Left colon (tissue), 2 donors: Measurements from ENCODE around the gene UCKL1. TPM values are rescaled to one million over a fixed set of nuclear protein-coding genes. Genes with fewer than 3 reads are reported as not detected.
A peak's percentile ranks its signal among the peaks of the same experiment; 100 is the strongest.
"Not testable (repeated sequence)": the region's sequence is repeated elsewhere in the genome, so short reads cannot be mapped to it uniquely, and the experiment has no call there.

Experiments used
- ATAC-seq: fragments of 200-7000 bp; cut with Tn5 transposase; one replicate; pipeline ENCODE4 v1.9.1; 2020; ENCODE audit warnings: mild to moderate bottlenecking, moderate library complexity
- DNase-seq, 2 donors: peaks; one replicate each; pipeline ENCODE4 v3.0.0-alpha.2; 2020
- intact Hi-C, 2 donors: fragments of 100-400 bp; cut with DNase I in 1 of 2; cut with micrococcal nuclease in 1 of 2; formaldehyde crosslinking; loops; one replicate each; pipeline versions ENCODE4 v1.11.2 to v1.14.0; 2022; cut with DNase I, micrococcal nuclease
- total RNA-seq, 2 donors: library from RNA; stranded (reverse); fragmentation: NEBNext Ultra II Directional; extraction: Animal tissue kit (Norgen Biotek cat#: 25700); gene quantifications; one replicate each; pipeline ENCODE4 v1.2.1, GENCODE V29; 2021
- donor health status: DM: no; HTN: no; CAD: no.
- donor health status: DM: yes; HTN: yes; CAD: no.

Gene UCKL1
- total RNA-seq, 2 donors from 2014 or later = 41.7 to 44.8 TPM

DNA sequence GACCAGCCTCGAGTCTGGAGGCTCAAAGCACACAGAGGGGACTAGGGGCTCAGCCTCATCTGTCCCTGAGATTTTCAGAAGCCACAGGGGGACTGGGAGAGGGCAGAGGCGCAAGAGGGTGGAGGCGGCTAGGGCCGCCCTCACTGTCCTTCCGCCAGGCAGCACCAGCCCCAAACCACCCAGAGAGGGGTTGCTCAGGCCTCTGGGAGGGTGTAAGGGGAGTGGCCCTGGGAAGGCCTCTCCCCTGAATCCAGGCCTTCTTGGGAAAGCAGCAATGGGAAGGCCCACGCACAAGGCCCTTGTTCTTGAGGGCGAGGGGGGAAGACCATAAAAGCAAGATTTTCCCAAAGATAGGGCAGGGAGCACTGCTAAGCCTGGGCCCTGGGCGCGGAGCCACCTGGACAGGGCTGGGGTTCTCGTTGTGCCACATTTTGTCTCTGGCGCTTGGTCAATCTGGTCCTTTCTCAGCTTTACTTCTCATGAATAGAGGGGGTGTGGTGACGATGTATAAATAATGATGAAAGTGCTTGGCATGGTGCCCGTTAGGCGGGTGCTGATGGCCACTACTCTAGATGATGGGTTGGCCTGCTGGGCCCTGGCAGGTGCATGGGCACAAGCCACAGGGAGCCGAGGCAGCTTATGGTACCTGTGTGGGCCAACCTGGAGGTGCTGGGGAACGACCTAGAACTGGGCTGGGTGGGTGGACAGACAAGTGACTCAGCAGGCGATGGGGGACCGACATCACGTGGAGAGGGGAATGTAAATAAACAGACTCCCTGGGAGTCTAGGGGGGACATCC, 18.4 kb upstream of the UCKL1 start:
- ATAC-seq = no peak
- DNase-seq = no peak
- intact Hi-C loops = loop anchor here (5.0 to 10.0 kb wide), 3 partner anchors 70 to 440 kb away; partner anchors contain the start of gene PTK6 (in 2 of the 2)

DNA sequence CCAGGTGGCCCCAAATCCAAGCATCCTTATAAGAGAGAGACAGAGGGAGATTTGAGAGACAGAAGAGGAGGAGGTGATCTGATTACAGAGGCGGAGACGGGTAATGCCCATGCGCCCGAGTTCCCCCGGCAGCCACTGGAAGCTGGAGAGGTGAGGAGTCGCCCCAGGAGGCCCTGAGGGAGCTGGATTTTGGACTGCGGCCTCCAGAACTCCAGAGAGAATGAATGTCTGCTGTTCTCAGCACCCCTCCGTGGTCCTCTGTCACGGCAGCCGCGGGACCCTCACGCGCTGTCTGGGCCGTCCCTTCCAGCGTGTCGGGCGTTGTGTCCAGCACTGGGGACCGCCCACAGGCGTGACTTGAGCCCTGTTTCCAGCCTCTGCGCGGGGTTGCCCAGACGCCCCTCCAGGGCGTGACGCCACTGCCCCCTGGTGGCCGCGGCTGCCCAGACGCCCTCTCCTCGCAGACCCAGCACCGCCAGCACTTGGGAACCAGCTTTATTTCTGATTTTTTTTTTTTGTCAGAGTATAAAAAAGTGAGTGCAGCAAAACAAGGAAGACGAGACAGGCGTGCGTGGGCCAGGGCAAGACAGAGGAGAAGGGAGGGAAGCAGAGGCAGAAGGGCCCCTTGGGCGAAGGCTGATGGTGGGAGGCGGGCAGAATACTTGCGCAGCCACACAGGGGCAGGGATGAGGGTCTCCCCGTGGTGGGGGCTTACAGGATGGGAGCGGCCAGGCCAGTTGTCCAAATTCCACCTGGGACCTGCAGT, 17.6 kb upstream of the UCKL1 start:
- ATAC-seq = peak; percentile 81
- intact Hi-C loops = loop anchor here (5.0 to 10.0 kb wide), 3 partner anchors 69 to 439 kb away; partner anchors contain the start of gene PTK6 (in 2 of the 2)
- peak; percentile 79 to 90 for DNase-seq

DNA sequence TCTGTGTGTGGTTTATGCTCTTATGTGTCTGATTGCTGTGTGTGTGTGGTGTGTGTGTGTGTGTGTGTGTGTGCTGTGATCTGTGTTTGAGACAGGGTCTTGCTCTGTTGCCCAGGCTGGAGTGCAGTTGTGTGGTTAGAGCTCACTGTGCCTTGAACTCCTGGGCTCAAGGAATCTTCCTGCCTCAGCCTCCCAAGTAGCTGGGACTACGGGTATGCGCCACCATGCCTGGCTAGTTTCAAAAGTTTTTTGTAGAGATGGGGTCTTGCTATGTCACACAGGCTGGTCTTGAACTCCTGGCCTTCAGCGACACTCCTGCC, 16.9 kb upstream of the UCKL1 start:
- DNase-seq (no peak), ATAC-seq (no peak)
- intact Hi-C loops = loop anchor here (5.0 to 10.0 kb wide), 3 partner anchors 68 to 438 kb away; partner anchors contain the start of gene PTK6 (in 2 of the 2)

DNA sequence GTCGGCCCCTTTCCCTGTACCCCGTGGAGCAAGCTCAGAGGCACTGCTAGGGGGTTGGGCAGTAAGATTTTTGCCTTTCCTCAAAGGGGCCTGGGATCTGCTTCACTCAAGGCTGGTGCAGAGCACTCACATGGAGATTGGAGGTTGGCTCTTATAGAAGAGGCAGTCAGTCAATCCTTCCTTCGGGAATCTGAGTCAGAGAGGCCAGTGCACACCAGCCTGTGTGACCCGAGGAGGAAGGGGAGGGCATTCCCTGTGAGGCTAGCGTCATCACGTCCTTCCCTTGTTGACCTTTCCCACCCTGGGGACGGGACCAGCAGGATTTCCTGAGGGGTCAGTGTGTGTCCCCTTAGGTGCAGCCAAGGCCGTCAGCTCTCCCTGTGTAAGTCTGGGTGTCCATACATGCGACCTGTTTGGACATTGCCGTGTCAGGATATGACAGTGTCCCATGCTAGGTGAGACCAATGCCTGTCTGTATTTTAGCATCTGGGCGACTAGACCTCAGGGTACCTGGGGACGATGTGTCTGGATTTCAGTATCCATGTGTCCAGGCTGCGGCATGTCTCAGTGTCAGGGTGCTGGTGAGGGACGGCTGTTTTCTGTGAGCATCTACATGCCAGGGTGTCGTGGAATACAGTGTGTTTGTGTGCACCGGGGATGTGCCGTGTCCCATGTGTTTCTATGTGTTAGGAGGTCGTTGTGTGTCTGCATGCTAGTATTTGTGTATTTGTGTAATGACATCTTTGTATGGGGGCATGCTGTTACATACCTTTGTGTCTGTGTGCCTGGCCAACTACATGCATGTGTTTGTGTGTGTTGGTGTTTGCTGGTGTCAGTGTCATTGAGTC, 16.3 kb upstream of the UCKL1 start:
- ATAC-seq = no peak
- no peak for DNase-seq
- intact Hi-C loops = loop anchor here (5.0 to 10.0 kb wide), 3 partner anchors 68 to 438 kb away; partner anchors contain the start of gene PTK6 (in 2 of the 2)

DNA sequence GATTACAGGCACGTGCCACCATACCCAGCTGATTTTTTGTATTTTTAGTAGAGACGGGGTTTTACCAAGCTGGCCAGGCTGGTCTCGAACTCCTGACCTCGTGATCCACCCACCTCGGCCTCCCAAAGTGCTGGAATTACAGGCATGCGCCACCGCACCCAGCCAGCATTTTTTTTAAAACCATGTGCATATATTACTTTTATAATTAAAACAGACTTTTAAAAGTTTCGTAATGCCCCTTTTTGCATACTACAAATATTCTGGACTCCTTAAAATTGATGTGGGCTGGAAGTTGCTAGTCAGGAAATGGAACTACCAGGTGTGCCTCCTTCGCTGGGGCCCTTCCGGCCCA, 15.7 kb upstream of the UCKL1 start:
- intact Hi-C loops = loop anchor here (5.0 to 10.0 kb wide), 3 partner anchors 67 to 437 kb away; partner anchors contain the start of gene PTK6 (in 2 of the 2)
- not testable (repeated sequence) for DNase-seq, ATAC-seq

DNA sequence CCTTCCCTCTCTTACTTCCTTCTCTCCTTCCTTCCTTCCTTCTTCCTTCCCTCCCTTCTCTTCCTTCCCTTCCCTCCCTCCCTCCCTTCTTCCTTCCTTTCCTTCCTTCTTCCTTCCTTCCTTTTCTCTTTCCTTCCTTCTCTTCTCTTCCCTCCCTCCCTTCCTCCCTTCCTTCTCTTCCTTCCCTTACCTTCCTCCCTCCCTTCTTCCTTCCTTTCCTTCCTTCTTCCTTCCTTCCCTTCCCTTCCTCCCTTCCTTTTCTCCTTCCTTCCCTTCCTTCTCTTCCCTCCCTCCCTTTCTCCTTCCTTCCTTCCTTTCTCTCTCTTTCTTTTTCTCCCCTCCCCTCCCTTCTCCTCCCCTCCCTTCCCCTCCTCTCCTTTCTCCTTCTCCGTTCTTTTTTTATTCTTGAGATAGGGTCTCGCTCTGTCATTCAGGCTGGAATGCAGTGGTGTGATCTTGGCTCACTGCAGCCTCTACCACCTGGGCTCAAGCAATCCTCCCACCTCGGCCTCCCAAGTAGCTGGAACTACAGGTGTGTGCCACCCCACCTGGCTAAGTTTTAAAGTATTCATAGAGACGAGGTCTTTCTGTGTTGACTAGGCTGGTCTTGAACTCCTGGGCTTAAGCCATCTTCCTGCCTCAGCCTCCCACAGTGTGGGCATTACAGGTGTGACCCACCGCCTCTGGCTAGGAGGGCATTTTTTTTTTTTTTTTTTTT, 14.7 kb upstream of the UCKL1 start:
- intact Hi-C loops = loop anchor here (5.0 to 10.0 kb wide), 3 partner anchors 66 to 436 kb away; partner anchors contain the start of gene PTK6 (in 2 of the 2)
- no peak for DNase-seq
- ATAC-seq = no peak

DNA sequence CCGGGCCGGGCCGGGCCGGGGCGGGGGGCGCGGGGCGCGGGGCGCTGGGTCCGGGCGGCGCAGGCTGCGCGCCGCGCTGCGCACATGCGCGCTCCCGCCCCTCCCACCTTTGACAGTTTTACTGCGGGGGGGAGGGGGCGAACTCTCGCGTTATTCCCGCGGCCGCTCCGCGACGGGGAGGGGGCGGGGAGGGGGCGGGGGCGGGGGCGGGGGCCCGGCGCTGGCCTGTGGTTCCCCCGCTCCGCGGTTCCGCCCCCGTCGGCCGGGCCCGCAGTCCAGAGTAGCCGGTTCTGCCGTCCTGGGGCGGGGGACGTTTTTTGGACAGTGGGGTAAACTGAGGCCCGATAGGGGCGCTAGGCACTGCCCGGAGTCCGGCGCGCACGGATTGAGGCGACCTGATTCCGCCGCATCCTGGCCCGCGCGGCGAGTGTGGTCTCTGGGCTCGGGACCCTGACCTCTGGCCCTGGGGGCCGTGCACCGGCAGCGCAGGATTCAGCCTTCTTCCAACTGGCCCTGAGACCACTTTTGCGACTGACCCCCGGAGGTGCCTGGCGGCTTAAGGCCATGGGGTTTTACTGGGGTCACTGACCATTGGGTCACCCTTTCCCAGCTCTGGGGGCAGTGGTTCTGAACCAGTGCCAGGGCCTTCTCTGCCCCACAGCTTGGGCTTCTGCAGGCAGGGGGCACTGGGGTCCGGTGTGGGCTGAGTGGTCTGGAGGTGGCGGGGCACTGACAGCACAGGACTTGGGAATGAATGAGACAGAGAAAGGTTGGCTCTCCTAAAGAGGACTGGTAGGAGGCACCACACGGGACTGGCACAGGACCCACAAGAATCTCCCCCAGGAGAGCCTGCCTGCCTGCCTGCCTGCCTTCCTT, 13.9 kb upstream of the UCKL1 start, which contains the start of gene ZNF512B:
Gene ZNF512B, minus strand, starts transcription at position 93 of the 876 bp plus-strand sequence. CDS start 1,980 bp downstream, outside the sequence.
- intact Hi-C loops = loop anchor here (5.0 to 10.0 kb wide), 3 partner anchors 65 to 435 kb away; partner anchors contain the start of gene PTK6 (in 2 of the 2)
- ATAC-seq (no peak), DNase-seq (peak; percentile 36 to 64)

DNA sequence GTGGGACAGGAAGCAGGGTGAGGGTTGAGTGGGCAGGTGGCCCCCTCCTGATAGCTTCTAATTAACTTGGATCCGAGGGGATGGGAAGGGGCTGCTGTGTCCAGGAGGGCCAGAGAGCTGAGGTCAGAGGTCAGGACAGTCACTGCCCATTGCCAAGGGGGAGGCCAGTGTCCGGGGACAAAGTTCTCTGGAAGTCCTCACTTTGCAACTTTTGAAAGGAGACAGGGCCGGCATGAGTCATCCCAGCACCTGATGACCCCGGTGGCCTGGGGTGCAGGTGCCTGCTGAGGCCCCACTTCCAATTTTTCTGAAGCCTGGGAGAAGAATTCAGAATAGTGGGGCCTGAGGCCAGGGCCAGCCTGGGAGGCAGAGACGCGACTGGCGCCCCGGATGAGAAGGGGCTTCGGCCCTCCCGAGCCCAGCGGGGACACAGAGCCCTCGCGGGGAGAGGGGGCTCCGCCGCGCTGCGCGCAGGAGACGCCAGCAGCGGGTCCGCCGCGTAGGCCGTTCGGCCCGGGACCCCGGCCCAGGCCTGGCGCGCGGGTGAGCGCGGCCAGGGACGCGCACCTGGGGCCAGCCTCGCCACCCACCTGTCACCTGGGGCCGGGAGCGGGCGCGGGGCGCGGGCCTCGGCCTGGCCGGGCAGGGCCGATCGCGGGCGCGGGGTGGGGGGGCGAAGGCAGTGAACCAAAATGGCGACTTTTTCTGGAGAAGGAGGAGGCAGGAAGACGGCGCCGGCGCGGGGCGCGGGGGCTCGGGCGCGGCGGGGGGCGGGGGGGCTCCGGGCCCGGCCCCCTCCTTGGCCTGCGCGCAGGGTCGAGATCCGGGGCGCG, 12.9 kb upstream of the UCKL1 start:
- ATAC-seq = no peak
- intact Hi-C loops = no loop called here
- DNase-seq = peak in 1 of 2 donors; percentile 27

DNA sequence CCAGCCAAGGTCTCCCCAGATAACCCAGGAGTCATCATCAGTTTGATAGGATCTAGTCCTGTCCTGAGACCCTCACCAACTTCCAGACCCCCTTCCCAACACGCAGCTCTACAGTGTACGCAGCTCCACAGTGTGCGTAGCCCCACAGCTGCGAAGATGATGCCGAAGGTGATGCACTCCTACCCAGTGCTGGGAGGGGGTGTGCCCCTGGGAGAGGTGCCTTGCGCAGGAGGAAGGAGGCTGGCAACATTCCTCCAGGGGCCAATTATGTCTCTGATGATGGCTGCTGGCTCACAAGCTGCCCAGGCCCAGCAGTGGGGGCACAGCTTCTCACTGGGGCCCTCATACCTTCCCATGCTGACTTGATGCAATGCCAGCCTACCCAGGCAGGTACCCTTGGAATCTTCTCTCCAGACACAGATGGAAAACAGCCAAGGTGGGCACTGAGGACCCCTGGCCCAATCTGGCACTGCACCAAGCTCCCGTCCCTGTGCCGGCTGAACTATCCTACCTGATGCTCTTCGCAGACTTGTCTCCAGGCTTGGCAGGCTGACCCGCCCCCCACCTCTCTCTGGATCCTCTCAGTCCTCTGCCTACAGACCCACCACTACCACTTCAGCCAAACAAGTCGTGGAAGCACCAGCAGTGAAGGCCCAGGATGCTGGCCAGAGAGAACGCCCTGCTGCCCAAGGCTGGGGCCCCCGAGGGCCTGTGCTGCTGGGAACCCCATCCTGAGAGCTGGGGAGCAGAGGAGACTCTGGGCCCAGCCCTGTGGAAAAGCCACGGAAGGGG, 12.1 kb upstream of the UCKL1 start:
- ATAC-seq (no peak), DNase-seq (peak in 1 of 2 donors; percentile 22)
- intact Hi-C loops = no loop called here

DNA sequence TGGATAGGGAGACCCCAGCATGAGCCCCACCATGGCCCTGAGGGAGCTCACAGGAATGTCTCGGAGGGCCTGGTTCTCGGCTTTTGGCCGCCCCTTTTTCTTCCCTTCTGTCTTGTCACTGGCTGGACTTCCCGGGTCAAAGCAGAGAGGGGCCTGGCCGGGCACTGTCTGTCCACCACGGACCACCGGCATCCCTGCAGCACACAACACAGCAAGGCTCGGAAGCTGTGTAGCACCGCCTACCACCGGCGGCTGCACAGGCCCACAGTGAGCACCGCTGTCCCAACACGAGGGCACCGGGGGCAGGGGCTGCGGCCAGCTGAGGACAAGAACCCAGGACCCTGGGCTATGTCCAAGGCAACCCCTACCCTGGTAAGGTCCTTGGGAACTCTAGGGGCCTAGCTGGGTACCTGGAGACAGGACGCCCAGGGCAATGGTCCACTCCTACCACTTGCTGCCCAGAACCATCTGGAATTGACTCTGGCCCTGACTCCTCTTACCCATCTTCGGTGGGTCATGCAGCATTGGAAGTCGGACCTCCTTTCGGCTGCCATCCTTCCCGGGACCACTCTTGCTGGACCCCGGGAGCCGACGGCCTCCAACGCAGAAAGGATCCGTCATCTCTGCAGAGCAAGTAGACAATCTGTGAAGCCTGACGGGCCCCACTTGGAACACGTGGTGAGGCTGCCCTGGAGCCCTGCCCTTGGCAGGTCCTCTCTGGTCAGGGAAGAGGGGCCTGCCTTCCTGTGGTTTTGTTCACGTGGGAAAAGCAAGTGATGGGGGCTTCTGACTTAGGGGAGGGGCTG, 11.3 kb upstream of the UCKL1 start:
- no peak for ATAC-seq
- DNase-seq = peak in 1 of 2 donors; percentile 22
- intact Hi-C loops = no loop called here

DNA sequence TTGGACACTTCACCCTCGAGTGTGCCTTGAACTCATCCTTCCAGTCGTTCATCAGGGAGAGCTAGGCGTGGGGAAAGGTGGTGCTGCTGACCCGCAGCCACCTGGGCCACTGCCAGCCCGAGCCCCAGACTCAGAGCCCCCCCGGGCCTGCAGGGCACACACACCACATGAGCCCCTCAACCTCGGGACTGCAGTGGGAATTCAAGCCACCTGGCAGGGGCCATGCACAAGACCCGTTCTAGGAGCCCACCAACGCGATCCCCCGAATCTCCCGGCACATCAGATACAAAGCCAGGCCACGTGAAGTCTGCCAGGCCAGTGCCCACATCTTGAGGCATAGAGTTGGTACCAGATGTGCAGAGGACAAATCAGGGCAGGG, 10.7 kb upstream of the UCKL1 start:
- no peak for ATAC-seq
- intact Hi-C loops = no loop called here
- DNase-seq = peak in 1 of 2 donors; percentile 16

DNA sequence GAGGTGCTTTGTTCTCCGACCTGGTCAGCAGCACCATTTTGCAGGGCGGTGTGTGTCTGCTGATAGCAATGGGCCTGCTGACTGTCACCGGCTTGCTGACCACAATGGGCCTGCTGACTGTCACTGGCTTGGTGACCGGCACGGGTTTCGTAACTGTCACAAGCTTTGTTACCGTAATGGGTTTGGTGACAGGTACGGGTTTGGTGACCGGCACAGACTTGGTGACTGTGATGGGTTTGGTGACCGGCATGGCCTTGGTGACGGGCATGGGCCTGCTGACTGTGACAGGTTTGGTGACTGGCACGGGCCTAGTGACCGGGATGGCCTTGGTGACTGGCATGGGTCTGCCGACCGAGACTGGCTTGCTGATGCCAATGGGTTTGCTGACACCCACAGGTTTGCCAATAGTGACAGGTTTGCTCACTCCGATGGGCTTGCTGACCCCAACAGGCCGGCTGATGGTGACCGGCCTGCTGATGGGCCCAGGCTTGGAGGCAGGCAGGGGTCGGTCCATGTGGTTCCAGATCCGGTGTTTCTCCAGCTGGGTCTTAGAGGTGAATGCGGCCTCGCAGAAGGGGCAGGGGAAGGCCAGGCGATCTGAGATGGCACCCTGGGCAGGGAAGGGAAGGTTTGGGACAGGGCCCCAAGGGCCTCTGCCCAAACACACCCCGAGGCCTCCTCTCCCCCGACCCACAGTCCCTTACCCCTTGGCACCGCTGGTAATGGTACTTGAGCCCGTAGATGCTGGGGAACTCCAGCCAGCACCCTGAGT, 10.1 kb upstream of the UCKL1 start:
- ATAC-seq = no peak
- intact Hi-C loops = no loop called here
- no peak for DNase-seq

DNA sequence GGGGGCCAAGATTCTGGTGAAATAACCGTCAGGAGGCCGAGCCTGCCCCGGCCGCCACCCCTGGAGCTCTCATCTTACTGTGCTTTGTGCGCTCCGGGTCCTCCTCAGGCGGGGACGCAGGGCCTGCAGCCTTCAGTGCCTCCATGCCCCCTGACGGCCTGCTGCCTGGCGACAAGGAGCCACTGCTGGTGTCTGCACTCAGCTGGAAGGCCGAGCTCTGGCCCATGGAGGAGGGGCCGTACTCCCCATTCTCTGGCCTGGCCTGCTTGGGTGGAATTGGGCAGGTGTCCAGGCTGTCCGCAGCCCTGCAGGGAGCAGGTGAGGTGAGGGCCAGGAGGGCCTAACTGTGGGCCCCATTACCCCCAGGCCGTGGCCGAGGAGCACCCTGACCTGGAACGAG, 8.2 kb upstream of the UCKL1 start:
- DNase-seq = peak in 1 of 2 donors; percentile 23
- ATAC-seq = no peak
- intact Hi-C loops = no loop called here

DNA sequence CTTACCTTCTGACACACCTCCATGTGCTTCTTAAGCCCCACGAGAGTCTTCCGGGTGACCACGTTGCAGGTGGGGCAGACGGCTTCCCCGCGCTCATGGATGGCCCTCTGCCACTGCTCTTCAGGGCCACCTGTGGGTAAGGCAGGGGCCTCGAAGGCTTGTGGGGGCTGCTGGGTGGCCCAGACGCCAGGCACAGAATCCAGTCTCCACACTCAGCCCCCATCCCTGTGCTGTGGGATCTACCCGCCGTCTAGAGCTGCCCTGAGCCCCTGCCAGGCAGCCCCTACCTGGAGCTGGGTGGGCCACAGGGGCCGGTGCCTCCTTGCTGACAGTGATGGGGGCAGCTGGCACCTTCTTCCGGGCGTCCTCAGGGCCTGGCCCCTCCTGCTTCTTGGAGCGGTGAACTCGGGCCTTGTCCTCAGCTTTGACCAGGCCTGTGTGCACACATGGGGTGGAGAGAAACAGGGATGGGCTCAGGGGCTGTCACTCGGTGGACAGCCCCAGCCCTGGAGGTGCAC, 7.6 kb upstream of the UCKL1 start:
- DNase-seq = peak in 1 of 2 donors; percentile 21
- intact Hi-C loops = no loop called here
- no peak for ATAC-seq
